MM.1S (cell line): ENCODE data around the gene ZXDC.

Source experiments
- DNase-seq: peaks from one replicate; pipeline ENCODE4 v3.0.0-alpha.2; 2015
- H2AFZ ChIP-seq: fragments of 300-600 bp; sonication (generic); 2 replicates; pipeline ENCODE4 v1.6.0; 2016; ENCODE audit warnings: antibody characterized with exemption, low read length
- H3F3A ChIP-seq: fragments of 300-600 bp; sonication (generic); 2 replicates; pipeline ENCODE4 v1.6.1; 2016; ENCODE audit warnings: mild to moderate bottlenecking, antibody characterized with exemption, low read length, moderate library complexity, mixed read lengths; ENCODE audit not compliant: insufficient read depth
- H3K27ac ChIP-seq: fragments of 300-600 bp; sonication (generic); 2 replicates; pipeline ENCODE4 v1.5.1; 2016; ENCODE audit warnings: mild to moderate bottlenecking, low read length
- H3K27me3 ChIP-seq: fragments of 300-600 bp; sonication (generic); replicated peaks from 2 replicates; pipeline ENCODE4 v1.6.0; 2016; ENCODE audit warnings: low read length; ENCODE audit not compliant: insufficient read depth
- H3K36me3 ChIP-seq: fragments of 300-600 bp; sonication (generic); replicated peaks from 2 replicates; pipeline ENCODE4 v1.6.1; 2016; ENCODE audit warnings: mild to moderate bottlenecking, low read length, mixed read lengths; ENCODE audit not compliant: insufficient read depth
- H3K4me1 ChIP-seq: fragments of 300-600 bp; sonication (generic); 2 replicates; pipeline ENCODE4 v1.6.1; 2016; ENCODE audit warnings: low read length, mixed read lengths
- H3K4me2 ChIP-seq: fragments of 300-600 bp; sonication (generic); 2 replicates; pipeline ENCODE4 v1.6.0; 2016; ENCODE audit warnings: low read depth, low read length
- H3K4me3 ChIP-seq: fragments of 300-600 bp; sonication (generic); 2 replicates; pipeline ENCODE4 v1.5.1; 2016; ENCODE audit warnings: low read length, mixed read lengths
- H3K79me2 ChIP-seq: fragments of 300-600 bp; sonication (generic); 2 replicates; pipeline ENCODE4 v1.6.1; 2016; ENCODE audit warnings: mixed run types, low read length, mixed read lengths
- H3K9ac ChIP-seq: fragments of 300-600 bp; sonication (generic); 2 replicates; pipeline ENCODE4 v1.6.1; 2016; ENCODE audit warnings: low read length, mixed read lengths
- H3K9me2 ChIP-seq: fragments of 300-600 bp; sonication (generic); replicated peaks from 2 replicates; pipeline ENCODE4 v1.6.1; 2016; ENCODE audit warnings: mild to moderate bottlenecking, low read length, mixed read lengths; ENCODE audit not compliant: insufficient read depth
- H3K9me3 ChIP-seq: fragments of 300-600 bp; sonication (generic); replicated peaks from 2 replicates; pipeline ENCODE4 v1.6.1; 2016; ENCODE audit warnings: mild to moderate bottlenecking, low read length, mixed read lengths; ENCODE audit not compliant: insufficient read depth
- H4K20me1 ChIP-seq: fragments of 300-600 bp; sonication (generic); 2 replicates; pipeline ENCODE4 v1.6.1; 2016; ENCODE audit warnings: mild to moderate bottlenecking, low read length, moderate library complexity, mixed read lengths; ENCODE audit not compliant: insufficient read depth
- CTCF ChIP-seq: fragments of 300-600 bp; sonication (generic); IDR thresholded peaks from 2 replicates; pipeline ENCODE4 v1.5.1; 2016; ENCODE audit warnings: antibody characterized with exemption, low read length, mixed read lengths
- EZH2 ChIP-seq: fragments of 300-600 bp; sonication (generic); optimal IDR thresholded peaks from 2 replicates; pipeline ENCODE3; 2017; ENCODE audit warnings: low read depth, mild to moderate bottlenecking, antibody characterized with exemption, low read length, mixed read lengths
- EZH2phosphoT487 ChIP-seq: fragments of 300-600 bp; sonication (generic); IDR thresholded peaks from 2 replicates; pipeline ENCODE4 v1.6.1; 2018; ENCODE audit warnings: antibody characterized with exemption, low read length

The ZXDC gene

DNA sequence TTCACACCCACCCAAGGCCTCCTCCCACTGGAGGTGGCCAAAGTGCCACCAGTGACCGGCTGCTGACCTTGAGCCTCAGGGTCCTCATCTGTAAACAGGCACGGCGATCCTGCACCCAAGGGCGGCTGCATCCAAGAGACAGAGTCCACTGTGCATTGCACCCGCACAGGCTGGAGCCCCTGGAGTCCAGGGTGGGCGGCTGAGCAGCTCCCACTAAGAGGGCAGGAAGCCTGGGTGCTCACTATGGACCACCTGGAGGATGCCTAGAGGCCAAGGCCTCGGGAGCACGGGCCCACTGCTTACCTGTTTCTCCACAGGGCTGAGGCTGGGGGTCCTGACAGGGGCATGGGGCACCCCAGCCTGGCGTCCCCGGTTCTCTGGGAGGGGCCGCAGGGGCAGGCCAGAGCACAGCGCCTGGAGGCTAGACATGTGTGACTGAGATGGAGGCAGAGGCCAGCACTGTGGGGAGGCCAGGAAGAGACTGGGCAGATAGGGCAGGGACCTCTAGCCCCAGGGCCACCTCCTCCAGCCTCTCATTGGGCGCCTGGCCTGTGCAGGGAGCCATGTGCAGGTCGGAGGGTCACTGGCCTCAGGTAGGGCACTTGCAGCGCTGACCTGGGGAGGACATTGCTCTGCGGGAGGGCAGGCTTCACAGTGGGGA, 41.7 kb upstream of the ZXDC start, which contains the start of gene UROC1:
Gene UROC1 (minus strand): TSS at position 483 of the 661 bp plus-strand sequence. CDS start 54 bp downstream, at position 429.
- no peak within 1 kb of the TSS for H3K4me2 ChIP-seq
- TF ChIP-seq EZH2 (no peak), EZH2phosphoT487 (no peak), CTCF (no peak)
- H3K9me2 ChIP-seq: no peaks in the 10 kb centered on the region

DNA sequence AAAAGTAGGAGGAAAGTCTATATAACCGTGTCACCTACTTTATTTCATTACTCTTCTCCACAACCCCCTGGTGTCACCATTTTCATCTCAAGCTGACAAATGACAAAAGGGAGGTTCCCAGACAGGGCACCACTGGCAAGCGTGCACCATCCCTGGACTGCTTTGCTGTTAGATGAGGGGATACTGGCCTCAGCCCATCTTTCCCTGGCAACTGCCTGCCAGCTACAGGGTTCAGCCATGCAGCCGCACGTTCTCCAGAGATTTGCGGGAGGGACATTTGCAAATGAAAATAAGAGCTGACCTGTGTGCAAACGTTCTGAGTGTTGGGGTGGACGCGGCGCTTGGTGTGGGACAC, 41.2 kb upstream of the ZXDC start:
- Histone ChIP-seq H3K27me3 (peaks cover 5% of the 10 kb centered on the region), H3K4me3 (no peak overlapping the region), H3K36me3 (no peaks in the 10 kb centered on the region), H3K4me1 (no peaks in the 10 kb centered on the region), H4K20me1 (no peaks in the 10 kb centered on the region), H3K79me2 (no peaks in the 10 kb centered on the region), H3K27ac (no peak overlapping the region), H3K9me3 (no peaks in the 10 kb centered on the region), H3K9ac (no peak overlapping the region), H3K9me2 (no peaks in the 10 kb centered on the region), H3K4me2 (no peak overlapping the region), H2AFZ (no peak overlapping the region), H3F3A (no peaks in the 10 kb centered on the region)
- TF ChIP-seq CTCF (no peak), EZH2 (no peak), EZH2phosphoT487 (no peak)
- DNase-seq: no peak

More for the DNA sequence above, 41.7 kb upstream of the ZXDC start, which contains the start of gene UROC1:
- Histone ChIP-seq H3F3A (no peaks in the 10 kb centered on the region), H3K27ac (no peak within 1 kb of the TSS), H3K4me1 (no peaks in the 10 kb centered on the region), H2AFZ (no peak within 1 kb of the TSS), H3K79me2 (no peaks in the 10 kb centered on the region), H4K20me1 (no peaks in the 10 kb centered on the region), H3K27me3 (peaks cover 6% of the 10 kb centered on the region), H3K36me3 (no peaks in the 10 kb centered on the region), H3K9me3 (no peaks in the 10 kb centered on the region), H3K4me3 (no peak within 1 kb of the TSS), H3K9ac (no peak within 1 kb of the TSS)
- DNase-seq: no peak

GRCh38 chr3:126516152-126516935, 40.7 kb upstream of the ZXDC start:
- Histone ChIP-seq H3K9ac (no peak overlapping the region), H3K27me3 (peaks cover 5% of the 10 kb centered on the region), H3K9me3 (no peaks in the 10 kb centered on the region), H3K4me3 (no peak overlapping the region), H3F3A (no peaks in the 10 kb centered on the region), H3K4me1 (no peaks in the 10 kb centered on the region), H2AFZ (no peak overlapping the region), H3K27ac (no peak overlapping the region), H3K36me3 (no peaks in the 10 kb centered on the region), H3K9me2 (no peaks in the 10 kb centered on the region), H3K79me2 (no peaks in the 10 kb centered on the region), H4K20me1 (no peaks in the 10 kb centered on the region), H3K4me2 (no peak overlapping the region)
- TF ChIP-seq EZH2phosphoT487 (no peak), CTCF (no peak), EZH2 (no peak)
- DNase-seq: no peak
